HG03342 (cell line): ENCODE results near the gene KLRC4.
"Not testable (repeated sequence)": the region's sequence is repeated elsewhere in the genome, so short reads cannot be mapped to it uniquely, and the experiment has no call there.

Source experiments
- ATAC-seq: cut with Tn5 transposase; IDR thresholded peaks from one replicate; pipeline ENCODE4 v1.9.1; 2021; ENCODE audit warnings: mild to moderate bottlenecking, moderate library complexity; ENCODE audit not compliant: unreplicated experiment

The KLRC4 gene

DNA sequence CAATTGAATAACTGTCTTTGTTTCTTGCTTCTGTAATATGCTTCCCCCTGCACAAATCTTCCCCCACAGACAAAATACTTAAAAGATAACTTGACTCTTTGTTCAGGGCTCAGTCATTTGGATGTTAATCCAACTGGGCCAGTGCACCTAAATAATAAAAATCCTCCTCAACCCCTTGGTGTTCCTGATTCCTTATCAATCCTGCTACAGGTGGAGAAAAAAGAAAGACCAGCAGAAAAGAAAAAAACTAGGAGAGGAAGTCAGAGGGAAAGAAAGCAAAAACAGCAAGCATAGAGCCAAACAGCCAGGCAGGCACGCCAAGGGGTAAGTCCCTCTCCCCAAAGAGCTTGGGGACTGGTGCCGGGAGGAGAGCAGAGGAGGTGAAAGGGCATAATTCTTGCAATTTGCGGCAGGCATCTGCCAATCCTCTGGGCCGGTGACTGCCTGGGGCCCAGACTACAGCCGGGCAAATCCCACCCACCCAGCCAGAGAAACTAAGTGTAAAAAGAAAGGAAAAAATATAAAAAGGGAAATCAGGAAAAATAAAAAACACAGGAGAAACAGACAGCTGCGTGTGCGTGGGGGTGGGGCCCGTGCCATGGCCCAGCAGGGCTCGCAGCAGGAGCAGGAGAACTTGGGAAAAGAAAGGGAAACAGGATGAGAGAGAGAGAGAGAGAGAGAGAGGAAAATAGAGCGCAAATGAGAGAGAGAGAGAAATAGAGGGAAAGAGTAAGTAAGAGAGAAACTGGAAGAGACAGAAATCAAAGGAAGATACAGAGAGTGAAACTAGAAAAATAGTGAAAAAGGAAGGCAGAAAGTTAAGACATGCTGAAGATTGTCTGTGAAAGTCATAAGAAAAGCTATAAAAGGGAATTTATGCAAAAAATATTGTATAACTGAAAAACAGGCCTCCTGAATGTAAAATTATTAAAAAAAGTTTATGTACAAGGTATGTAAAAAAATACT is 41.1 kb downstream of the KLRC4 start:
- ATAC-seq = no peak

DNA sequence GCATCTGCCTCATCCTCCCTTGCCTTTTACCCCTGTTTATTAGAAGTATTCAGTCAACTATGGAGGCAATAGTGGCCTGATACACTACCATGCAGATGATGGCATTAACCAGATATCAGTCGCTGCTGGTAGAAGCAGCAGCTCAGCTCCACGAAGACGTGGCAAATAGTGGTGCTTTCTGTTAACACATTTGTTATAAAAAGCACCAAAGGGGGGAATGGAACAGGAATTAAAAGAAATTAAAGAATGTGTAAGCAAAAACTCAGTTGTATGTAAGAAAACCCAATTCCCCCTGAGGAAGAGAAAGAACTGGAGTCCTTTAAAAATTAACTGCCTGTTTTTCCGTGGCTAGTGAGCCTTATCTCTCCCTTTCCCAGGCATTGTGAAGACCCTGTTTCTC is 41.8 kb downstream of the KLRC4 start:
- not testable (repeated sequence) for ATAC-seq

DNA sequence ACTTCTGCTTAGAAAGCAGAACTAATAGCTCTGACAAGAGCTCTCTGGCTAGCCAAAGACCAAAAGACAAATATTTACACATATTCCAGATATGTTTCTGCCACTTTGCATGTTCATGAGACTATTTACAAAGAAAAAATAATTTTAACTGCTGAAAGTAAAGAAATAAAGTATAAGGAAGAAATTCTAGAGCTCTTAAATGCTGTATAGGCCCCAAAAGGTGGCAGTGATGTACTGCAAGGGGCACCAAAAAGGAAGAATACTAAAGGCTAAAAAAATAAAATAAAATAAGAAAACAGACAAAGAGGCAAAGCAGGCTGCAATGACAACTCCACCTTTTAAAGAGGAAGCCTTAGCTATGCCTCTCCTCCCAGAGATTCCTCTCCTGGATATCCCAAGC is 42.7 kb downstream of the KLRC4 start:
- no peak for ATAC-seq

DNA sequence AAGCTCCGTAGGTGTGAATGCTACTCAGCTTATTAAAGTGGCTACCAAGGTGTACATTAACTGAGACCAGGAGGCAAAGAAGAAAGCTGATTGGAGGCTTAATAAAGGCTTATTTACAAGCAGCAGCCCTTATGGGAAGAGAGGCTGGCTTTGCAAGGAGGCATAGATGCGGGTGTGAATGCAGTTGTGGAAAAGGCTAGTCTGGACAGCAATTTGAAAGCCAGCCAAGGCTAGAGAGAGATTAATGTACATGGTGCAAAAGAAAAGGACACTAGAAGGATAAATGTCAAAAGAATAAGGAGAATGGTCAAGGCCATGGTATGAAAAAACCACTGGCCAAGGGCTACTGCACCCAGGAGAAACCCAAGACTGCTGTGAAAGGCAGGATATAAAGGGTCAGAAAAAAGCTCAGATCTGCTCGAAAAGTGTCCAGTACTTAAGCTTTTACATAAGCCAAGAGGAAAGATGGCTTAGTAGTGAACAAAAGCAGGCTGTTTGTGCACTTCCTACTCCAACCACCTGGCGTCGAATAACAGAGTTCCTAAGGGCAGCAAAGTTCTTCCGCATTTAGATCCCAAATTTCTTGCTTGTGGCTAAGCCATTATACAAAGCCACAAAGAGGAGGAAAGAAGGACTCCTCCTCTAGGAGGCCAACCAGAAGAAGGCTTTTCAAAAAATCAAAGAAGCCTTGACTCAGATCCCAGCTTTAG is 43.7 kb downstream of the KLRC4 start:
- no peak for ATAC-seq

DNA sequence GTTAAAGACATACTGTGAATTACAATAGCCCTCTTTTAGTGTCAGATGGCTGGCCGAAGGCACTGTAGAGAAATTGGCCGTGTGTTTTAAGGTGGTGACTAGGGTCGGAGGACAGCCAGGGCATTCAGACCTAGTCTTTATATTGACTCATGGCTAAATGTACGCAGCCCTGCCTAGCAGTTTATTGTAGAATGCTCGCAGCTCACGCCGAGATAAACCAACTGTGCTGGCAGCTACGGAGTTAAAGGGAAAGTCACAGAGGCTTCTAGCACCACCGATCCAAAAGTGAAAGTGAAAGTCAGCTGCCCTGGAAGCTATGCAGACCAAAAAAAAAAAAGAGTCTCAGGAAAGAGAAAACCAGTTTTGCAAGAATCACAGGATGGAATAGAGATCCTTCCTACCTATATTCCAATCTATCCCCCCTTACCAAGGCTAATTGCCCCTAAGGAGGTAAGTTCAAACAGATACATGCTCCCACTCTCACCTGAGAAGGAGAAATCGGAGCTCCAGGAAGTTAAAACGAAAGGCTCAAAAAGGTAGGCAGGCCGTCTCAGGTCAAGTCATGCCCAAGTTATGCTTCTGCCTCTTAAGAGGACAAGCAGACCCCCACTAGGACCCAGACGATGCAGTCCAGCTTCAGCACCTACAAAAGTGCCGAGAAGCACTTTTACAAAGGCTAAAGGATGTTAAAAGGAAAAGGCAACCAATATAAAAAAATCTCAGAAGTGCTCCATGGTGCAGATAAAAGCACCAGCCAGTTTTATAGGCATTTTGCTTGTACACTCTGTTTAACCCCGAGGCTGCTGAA is 44.5 kb downstream of the KLRC4 start:
- peak; percentile 62 for ATAC-seq

DNA sequence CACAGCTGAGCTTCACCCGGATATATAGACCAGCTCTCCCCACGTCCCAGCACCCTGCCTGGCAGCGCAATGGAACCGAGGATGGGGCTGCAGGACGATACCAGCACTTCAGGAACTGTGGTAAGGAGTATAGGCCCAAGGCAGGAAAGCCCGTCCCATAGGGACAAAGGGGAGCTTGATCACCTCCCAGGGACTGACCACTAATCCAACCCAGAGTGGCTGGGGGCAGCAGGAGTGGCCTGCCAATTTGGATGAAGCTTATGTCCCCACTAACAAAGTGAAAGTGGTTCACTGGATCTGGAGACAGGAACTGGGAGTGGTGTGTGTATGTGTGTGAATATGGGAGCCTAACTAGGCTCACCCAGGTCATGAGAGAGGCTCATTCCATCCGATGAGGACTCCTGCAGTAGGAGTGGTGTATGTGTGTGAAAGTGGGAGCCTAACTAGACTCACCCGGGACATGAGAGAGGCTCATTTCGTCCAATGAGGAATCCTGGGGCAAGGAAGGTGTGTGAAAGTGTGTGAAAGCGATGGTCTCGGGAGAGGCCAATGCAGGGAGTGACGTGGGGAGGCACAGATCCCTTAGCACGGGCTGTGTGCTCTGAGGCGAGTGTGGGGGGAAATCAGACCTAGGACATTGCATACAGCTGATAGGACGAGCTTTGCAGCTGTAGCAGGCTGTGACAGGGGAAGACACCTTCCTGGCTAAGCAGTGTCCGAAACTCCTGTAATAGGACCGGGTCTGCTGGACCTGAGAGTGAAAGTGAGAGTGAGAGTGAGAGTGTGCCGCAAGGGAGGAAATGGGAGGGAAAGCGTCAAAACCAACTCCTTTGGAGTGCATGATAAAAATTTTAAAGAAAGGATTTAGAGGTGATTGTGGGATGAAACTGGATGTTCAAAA is 45.4 kb downstream of the KLRC4 start:
- peak; percentile 90 for ATAC-seq

DNA sequence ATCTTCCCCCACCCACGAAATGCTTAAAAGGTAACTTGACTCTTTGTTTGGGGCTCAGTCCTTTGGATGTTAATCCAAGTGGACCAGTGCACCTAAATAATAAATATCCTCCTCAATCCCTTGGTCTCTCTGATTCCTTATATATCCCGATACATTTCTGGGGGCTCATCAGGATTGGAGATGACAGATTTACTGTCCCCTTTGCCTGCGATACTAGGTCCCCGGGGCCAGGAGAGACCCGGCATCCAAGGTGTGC is 46.0 kb downstream of the KLRC4 start:
- ATAC-seq = no peak

DNA sequence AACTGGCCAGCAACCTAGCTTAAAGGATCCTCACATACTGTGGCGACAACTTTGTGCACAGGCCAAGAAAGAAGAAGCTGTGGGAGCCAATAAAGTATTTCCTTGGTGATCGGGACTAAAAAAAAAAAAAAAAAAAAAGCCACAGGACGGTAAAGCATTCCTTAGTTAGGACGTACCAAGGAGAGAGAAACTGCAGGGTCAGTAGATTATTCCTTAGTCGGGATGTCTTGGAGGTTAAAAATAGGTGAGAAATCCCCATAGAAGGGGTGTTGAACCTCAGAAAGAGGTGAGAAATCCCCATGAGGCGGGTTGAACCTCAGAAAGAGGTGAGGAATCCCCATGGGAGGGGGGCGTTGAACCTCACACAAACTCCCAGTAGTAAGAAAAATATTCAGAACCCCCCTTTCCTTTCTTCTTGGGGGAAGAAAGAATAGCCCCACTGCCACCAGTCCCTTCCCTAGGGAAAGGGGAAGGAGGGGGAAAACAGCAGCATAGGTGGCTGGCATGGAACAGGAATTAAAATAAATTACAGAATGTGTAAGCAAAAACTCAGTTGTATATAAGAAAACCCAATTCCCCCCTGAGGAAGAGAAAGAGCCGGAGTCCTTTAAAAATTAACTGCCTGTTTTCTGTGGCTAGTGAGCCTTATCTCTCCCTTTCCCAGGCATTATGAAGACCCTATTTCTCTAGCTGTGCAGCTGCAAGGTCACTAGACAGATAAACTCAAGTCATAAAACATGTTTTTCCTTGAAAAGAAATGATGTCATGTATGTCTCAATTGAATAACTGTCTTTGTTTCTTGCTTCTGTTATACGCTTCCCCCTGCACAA is 46.5 kb downstream of the KLRC4 start:
- no peak for ATAC-seq

DNA sequence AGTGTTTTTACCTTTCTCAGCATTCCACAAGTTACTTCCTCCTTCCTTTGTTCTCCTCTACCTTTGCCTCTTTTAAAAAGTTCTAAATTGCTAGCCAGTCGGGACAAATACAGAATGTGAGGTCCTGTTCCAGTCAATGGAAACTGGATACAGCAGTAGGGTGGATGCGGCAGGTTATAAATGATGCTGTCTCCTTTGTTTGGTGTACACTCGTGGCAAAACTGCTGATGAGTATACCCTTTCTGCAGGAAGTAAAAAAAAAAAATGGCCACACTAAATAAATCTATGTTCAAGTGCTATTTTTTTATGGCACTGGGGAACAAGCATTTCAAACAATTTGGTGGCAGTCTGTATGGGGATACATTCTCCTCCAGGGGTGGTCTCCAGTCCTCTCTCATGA is 47.2 kb downstream of the KLRC4 start:
- ATAC-seq = no peak

DNA sequence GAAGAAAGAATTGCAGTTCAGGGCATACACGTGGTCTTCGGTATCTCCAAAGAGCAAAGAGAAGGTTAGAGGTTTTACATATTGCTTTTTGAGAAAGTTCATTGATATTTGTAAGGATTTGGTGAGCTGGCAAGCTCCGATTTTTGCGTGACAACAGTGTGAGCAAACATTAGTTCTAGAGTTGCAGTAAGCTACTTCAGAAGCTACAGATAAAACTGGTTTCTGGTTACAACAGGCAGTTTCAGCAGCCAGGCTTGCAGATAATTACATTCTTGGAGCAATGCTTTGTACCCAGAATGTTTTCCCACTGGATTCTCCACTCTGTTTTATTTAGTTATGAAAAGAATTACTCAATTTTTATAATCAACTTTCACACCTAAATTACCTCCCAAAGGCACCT is 47.9 kb downstream of the KLRC4 start:
- ATAC-seq = no peak

DNA sequence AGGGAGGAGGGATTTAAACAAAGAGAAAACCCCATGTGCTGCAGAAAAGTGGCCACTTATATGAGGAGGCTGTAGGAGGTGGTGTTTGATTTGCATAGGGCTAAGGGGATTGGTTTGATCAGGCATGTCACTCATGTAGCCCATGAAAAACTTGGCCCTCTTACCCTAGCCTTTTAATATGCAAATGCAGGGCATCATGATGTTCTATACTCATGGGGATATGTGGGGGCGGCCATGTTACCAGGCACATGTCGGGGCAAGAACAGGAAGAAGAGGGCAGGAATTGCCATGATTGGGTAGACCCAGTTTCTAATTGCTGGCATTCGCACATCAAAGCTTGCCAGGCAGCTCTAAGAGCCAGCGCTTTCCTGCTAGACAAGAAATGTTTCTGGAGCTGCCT is 48.5 kb downstream of the KLRC4 start:
- ATAC-seq = no peak

DNA sequence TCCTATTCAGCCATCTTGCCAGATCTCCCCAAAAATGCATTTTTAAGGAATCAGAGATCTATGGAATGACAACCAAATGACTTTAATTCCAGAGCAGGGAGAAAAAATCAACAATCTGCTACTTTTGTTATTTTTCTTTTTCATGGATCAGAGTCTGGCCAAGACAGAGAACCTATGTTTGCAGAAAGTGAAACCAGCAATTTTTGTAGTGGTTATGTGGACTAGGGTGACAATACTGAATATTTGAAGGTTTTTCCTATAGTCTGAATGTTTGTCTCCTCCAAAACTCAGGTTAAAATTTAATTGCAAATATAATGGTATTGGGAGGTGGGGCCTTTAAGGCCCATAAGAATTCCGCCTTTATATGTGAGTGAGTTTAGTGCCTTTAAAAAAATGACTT is 50.6 kb downstream of the KLRC4 start:
- ATAC-seq = no peak

DNA sequence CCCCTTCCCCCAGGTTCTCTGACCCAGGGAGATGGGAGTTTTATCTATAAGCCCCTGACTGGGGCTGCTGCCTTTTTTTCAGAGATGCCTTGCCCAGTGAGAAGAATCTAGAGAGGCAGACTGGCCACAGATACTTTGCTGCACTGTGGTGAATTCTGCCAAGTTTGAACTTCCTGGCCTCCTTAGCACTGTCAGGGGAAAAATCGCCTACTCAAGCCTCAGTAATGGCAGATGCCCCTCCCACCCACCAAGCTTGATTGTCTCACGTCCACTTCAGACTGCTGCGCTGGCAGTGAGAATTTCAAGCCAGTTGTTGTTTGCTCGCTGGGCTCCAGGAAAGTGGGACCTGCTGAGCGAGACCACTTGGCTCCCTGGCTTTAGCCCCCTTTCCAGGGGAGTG is 51.4 kb downstream of the KLRC4 start:
- ATAC-seq = no peak
